Right lobe of liver (tissue), 6 donors: ENCODE measurements around the gene CXCL12. TPM values are rescaled to one million over a fixed set of nuclear protein-coding genes. Genes with fewer than 3 reads are reported as not detected.

ENCODE experiments used
- ATAC-seq, 4 donors: fragments of 200-7000 bp; cut with Tn5 transposase; one replicate each; pipeline ENCODE4 v1.9.1; 2020; ENCODE audit warnings: mild to moderate bottlenecking in 4 of 4, moderate library complexity in 4 of 4
- DNase-seq, 3 donors: peaks; one replicate each; pipeline ENCODE4 v3.0.0-alpha.2; 2020
- H3K27ac ChIP-seq, 3 donors: fragments of 200-600 bp; one replicate each; pipeline ENCODE4 v1.8.0; 2022
- H3K27me3 ChIP-seq, 2 donors: fragments of 200-600 bp; one replicate each; pipeline ENCODE4 v1.8.0; 2022
- H3K36me3 ChIP-seq, 4 donors: fragments of 200-600 bp; sonication (generic) in 1 of 4; one replicate each; pipeline versions ENCODE4 v1.5.1 to v1.8.0; 2017 to 2022; ENCODE audit warnings: control low read depth in 1 of 4
- H3K4me1 ChIP-seq, 4 donors: fragments of 200-600 bp; sonication (generic) in 1 of 4; one replicate each; pipeline versions ENCODE4 v1.5.1 to v1.8.0; 2017 to 2022; ENCODE audit warnings: control low read depth in 1 of 4
- H3K4me3 ChIP-seq, 3 donors: fragments of 200-600 bp; one replicate each; pipeline ENCODE4 v1.8.0; 2022
- H3K9me3 ChIP-seq, 4 donors: fragments of 200-600 bp; sonication (generic) in 1 of 4; one replicate each; pipeline versions ENCODE4 v1.5.1 to v1.8.0; 2017 to 2022; ENCODE audit warnings: control low read depth in 1 of 4
- POLR2A ChIP-seq: fragments of 450-650 bp; IDR thresholded peaks from one replicate; pipeline ENCODE4 v1.6.1; 2017; ENCODE audit warnings: antibody characterized with exemption, mild to moderate bottlenecking
- WGBS: methylation state at CpG from one replicate; pipeline ENCODE4 v1.1.6; 2018; ENCODE audit warnings: low coverage, low lambda C conversion rate; ENCODE audit not compliant: insufficient coverage; ENCODE audit errors: missing lambda C conversion rate; 5-methylcytosine and 5-hydroxymethylcytosine counted together
- intact Hi-C, 2 donors: fragments of 100-400 bp; cut with DNase I; formaldehyde crosslinking; loops; one replicate each; pipeline versions ENCODE4 v1.11.2 to v1.14.1; 2022
- total RNA-seq, 6 experiments: library from RNA; depleted of rRNA in 2 of 6; stranded (reverse); fragments of >200 nt in 2 of 6; fragmentation: NEBNext Ultra II Directional in 3 of 6; extraction: Animal tissue kit (Norgen Biotek cat#: 25700) in 3 of 6; gene quantifications; one replicate each; pipeline versions ENCODE4 v1.1.0 to v1.2.4, GENCODE V29; 2016 to 2023
- TF ChIP-seq, protein P1 (sequence below), 4 donors: fragments of 200-600 bp in 3 of 4; fragments of 450-650 bp in 1 of 4; IDR thresholded peaks; one replicate each; pipeline versions ENCODE4 v1.5.1 to v1.8.0; 2016 to 2022; ENCODE audit warnings: antibody characterized with exemption in 4 of 4, mild to moderate bottlenecking in 2 of 4
- donor health status: DM: no; HTN: yes; CAD: no.
- donor health status: DM: no; HTN: no; CAD: no.
- donor health status: DM: no; HTN: no; CAD: no.
- donor health status: DM: no; HTN: yes; CAD: no.
- donor health status: DM: no; HTN: yes; CAD: no.

Gene CXCL12
- total RNA-seq, 6 experiments from 2014 or later = 17.5 to 116 (median 65.3) TPM

DNA sequence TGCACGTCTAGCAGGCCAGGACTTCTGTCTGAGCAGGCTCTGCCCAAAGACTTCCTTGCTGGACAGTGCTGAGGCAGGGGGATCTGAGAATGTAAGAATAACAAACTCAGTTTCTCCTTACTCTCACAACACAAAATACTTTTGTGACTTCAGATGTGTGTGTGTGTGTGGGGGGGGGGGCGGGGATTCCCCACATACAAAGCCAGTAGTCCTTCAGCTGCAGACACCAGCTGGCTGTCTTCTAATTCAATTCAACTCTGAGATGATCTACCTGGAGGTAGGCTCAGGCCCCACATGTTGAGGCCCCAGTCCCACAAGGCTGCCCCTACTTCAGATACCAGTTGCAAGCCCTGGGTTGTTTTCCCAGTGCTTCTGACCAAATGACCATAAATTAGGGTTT, 4.7 kb upstream of the CXCL12 start:
- DNase-seq (no peak), ATAC-seq (no peak)
- H3K27ac ChIP-seq = no peak overlapping the region
- WGBS = no CpG with 5 or more reads among the region's 2 CpGs
- no peak overlapping the region for H3K4me3 ChIP-seq
- intact Hi-C loops = loop anchor here (5.0 to 10.0 kb wide), 3 partner anchors 465 to 715 kb away; no protein-coding TSS in a partner anchor
- H3K4me1 ChIP-seq = peaks cover 0 to 24% (median 0%) of the 10 kb centered on the region in 4 donors
- TF ChIP-seq POLR2A = no peak
- TF ChIP-seq, protein P1, sequence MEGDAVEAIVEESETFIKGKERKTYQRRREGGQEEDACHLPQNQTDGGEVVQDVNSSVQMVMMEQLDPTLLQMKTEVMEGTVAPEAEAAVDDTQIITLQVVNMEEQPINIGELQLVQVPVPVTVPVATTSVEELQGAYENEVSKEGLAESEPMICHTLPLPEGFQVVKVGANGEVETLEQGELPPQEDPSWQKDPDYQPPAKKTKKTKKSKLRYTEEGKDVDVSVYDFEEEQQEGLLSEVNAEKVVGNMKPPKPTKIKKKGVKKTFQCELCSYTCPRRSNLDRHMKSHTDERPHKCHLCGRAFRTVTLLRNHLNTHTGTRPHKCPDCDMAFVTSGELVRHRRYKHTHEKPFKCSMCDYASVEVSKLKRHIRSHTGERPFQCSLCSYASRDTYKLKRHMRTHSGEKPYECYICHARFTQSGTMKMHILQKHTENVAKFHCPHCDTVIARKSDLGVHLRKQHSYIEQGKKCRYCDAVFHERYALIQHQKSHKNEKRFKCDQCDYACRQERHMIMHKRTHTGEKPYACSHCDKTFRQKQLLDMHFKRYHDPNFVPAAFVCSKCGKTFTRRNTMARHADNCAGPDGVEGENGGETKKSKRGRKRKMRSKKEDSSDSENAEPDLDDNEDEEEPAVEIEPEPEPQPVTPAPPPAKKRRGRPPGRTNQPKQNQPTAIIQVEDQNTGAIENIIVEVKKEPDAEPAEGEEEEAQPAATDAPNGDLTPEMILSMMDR (IDR thresholded peaks at IDR 0.05) = no peak
- H3K36me3 ChIP-seq = no peaks in the 10 kb centered on the region
- H3K9me3 ChIP-seq = no peaks in the 10 kb centered on the region
- no peaks in the 10 kb centered on the region for H3K27me3 ChIP-seq

DNA sequence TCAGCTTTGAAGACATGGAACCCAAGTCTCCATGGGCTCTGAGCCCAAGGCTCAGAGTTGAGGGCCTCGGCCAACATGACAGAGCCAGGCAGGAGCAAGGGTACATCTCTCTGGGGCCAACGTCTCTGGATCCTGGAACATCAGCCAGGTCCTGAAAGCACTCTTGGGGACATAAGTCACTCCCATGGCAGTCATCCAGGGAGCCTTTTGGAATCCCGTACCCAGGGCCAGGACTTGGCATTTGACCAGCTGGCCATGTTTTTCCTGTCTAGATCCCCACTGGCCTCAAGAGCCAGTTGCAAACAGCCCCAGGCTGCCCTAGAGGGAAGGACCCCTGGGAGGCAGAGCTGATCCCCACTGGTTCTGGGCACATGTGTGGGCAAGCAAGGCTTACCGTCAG, 4.3 kb upstream of the CXCL12 start:
- no peak for TF ChIP-seq POLR2A
- ATAC-seq = peak; percentile 40 to 58 (median 46)
- Histone ChIP-seq H3K27me3 (no peaks in the 10 kb centered on the region), H3K27ac (no peak overlapping the region), H3K4me3 (no peak overlapping the region), H3K4me1 (peaks cover 0 to 24% (median 0%) of the 10 kb centered on the region in 4 donors), H3K36me3 (no peaks in the 10 kb centered on the region), H3K9me3 (no peaks in the 10 kb centered on the region)
- WGBS = 0% methylated on average over 1 of the region's 4 CpGs
- intact Hi-C loops = loop anchor here (5.0 to 10.0 kb wide), 3 partner anchors 466 to 714 kb away; no protein-coding TSS in a partner anchor
- DNase-seq = peak; percentile 74 to 92 (median 87)

DNA sequence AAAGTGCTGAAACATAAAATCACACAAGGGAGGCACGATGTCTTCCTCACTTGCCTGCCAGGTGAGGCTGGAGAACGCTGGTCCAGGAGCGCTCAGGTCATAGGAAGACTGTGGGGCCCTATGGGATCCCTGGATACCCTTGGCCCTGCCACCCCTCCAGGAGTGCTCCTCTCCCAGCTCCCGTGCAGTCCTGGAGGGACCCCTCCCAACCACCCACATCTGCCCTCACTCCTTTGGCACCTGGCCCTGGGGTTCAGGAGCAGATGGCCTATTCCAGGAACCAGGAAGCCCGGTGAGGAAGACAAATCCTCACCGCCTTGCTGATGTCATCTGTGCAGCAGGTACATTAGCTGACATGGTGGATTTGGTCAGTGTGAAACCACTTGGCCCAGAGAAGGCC, 3.7 kb upstream of the CXCL12 start:
- H3K4me1 ChIP-seq = peaks cover 0 to 24% (median 0%) of the 10 kb centered on the region in 4 donors
- no peaks in the 10 kb centered on the region for H3K36me3 ChIP-seq
- no peak for TF ChIP-seq POLR2A
- TF ChIP-seq, protein P1 (IDR thresholded peaks at IDR 0.05) = no peak
- intact Hi-C loops = loop anchor here (5.0 to 10.0 kb wide), 3 partner anchors 466 to 714 kb away; no protein-coding TSS in a partner anchor
- no peak overlapping the region for H3K4me3 ChIP-seq
- no peaks in the 10 kb centered on the region for H3K9me3 ChIP-seq
- no peaks in the 10 kb centered on the region for H3K27me3 ChIP-seq
- 83% methylated on average over 5 of the region's 6 CpGs for WGBS
- peak in 2 of 3 donors; percentile 50 to 51 for DNase-seq
- no peak overlapping the region for H3K27ac ChIP-seq
- no peak for ATAC-seq

DNA sequence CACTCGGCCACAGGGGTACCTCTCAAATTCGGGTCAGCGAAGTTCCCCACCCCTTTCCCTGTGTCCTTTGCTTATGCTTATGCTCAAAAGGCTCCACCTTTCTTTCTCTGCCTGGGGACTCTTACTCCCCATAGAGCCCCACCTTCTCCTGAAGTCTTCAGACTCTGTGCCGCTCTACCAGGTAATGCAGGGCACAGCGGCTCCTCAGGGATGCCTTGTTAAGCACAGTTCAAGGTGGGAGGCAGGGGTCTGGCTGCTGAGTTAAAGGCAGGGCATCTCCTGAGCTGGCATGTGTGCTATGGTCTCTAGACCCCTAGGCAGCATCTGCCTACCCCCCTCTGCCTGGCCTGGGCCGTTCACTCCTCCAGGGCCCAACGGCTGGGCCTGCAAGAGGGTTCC, 3.0 kb upstream of the CXCL12 start:
- TF ChIP-seq POLR2A = no peak
- TF ChIP-seq, protein P1 (IDR thresholded peaks at IDR 0.05) = no peak
- WGBS = 89% methylated on average over 6 of the region's 7 CpGs
- H3K4me3 ChIP-seq = no peak overlapping the region
- ATAC-seq (no peak), DNase-seq (peak in 1 of 3 donors; percentile 33)
- H3K9me3 ChIP-seq = no peaks in the 10 kb centered on the region
- no peak overlapping the region for H3K27ac ChIP-seq
- no peaks in the 10 kb centered on the region for H3K36me3 ChIP-seq
- intact Hi-C loops = loop anchor here (5.0 to 10.0 kb wide), 3 partner anchors 467 to 713 kb away; no protein-coding TSS in a partner anchor
- peaks cover 0 to 24% (median 0%) of the 10 kb centered on the region in 4 donors for H3K4me1 ChIP-seq
- no peaks in the 10 kb centered on the region for H3K27me3 ChIP-seq

DNA sequence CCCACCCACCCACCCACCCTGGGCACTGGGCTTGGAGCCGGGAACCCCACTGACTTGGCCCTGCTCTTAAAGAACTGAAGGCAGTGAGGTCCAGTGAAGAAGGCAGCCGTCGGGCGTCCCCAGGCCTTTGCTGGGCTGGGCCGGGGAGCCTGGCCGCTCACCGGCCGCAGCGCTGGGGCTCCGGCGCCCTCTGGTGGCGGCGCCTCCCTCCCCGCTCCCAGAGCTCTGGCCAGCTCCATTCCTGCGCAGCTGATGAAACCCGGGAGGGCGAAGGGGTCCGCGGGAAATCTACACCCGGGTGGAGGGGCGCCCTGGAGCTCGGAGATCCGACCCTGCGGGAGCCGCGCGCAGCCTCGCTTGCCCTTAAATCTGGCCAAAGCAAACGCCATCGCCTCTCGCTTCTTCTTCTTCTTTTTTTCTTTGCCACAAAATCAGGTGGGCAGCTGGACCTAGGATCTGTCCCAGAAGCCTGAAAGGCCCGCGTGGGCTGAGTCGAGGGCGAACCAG, 1.7 kb upstream of the CXCL12 start:
- peak; percentile 73 to 86 (median 83) for ATAC-seq
- intact Hi-C loops = loop anchor here (5.0 to 10.0 kb wide), 3 partner anchors 468 to 712 kb away; no protein-coding TSS in a partner anchor
- H3K36me3 ChIP-seq = no peaks in the 10 kb centered on the region
- H3K4me3 ChIP-seq = no peak overlapping the region
- H3K27ac ChIP-seq = no peak overlapping the region
- no peaks in the 10 kb centered on the region for H3K9me3 ChIP-seq
- WGBS = 1% methylated on average over 26 of the region's 35 CpGs
- H3K4me1 ChIP-seq = peaks cover 0 to 24% (median 0%) of the 10 kb centered on the region in 4 donors
- no peak for TF ChIP-seq POLR2A
- TF ChIP-seq, protein P1 (IDR thresholded peaks at IDR 0.05) = peak; percentile 70 to 93 (median 90)
- no peaks in the 10 kb centered on the region for H3K27me3 ChIP-seq
- DNase-seq = peak; percentile 68 to 72 (median 71)
